SK-N-SH (cell line): Measurements from ENCODE around the gene SUPT3H.
"Not testable (repeated sequence)": the region's sequence is repeated elsewhere in the genome, so short reads cannot be mapped to it uniquely, and the experiment has no call there.

Experiments
- CTCF ChIP-seq: fragments of 200-600 bp; sonication (generic); IDR thresholded peaks from 2 replicates; pipeline ENCODE4 v1.6.1; 2017; ENCODE audit warnings: antibody characterized with exemption, mild to moderate bottlenecking, moderate library complexity
- TAF1 ChIP-seq: IDR thresholded peaks from 2 replicates; pipeline ENCODE4 v1.6.1; 2012; ENCODE audit warnings: low read depth, mild to moderate bottlenecking, low read length, moderate library complexity, borderline replicate concordance

DNA sequence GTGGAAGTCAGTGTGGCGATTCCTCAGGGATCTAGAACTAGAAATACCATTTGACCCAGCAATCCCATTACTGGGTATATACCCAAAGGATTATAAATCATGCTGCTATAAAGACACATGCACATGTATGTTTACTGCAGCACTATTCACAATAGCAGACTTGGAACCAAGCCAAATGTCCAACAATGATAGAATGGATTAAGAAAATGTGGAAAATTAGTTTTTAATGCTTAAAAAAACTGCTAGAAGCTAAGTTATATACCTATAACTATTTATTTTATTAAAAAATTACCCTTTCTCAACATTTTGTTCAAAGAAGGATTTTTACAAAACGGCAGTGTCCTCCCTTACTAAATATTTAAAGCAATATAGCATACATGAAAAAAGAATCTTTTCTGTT, 335.1 kb downstream of the SUPT3H start:
- TF ChIP-seq CTCF, TAF1: not testable (repeated sequence)
